H9 (cell line): Measurements from ENCODE around the gene DENND6B. TPM values are rescaled to one million over a fixed set of nuclear protein-coding genes. Genes with fewer than 3 reads are reported as not detected.

Source experiments
- DNase-seq: peaks from one replicate; pipeline ENCODE4 v3.0.0-alpha.2; 2017
- H2AFZ ChIP-seq: one replicate; pipeline ENCODE4 v1.6.1; 2013; ENCODE audit warnings: mild to moderate bottlenecking, low read length, control low read depth, moderate library complexity
- H2AK5ac ChIP-seq: 2 replicates; pipeline ENCODE4 v1.6.1; 2013; ENCODE audit warnings: low read length, control low read depth, mixed read lengths; ENCODE audit not compliant: insufficient read length
- H2BK120ac ChIP-seq: one replicate; pipeline ENCODE4 v1.6.1; 2013; ENCODE audit warnings: low read depth, mild to moderate bottlenecking, low read length, control low read depth, inconsistent platforms; ENCODE audit not compliant: poor library complexity, severe bottlenecking
- H2BK12ac ChIP-seq: 2 replicates; pipeline ENCODE4 v1.6.1; 2013; ENCODE audit warnings: low read length, control low read depth, mixed read lengths, low read depth; ENCODE audit not compliant: insufficient read length
- H2BK15ac ChIP-seq: 2 replicates; pipeline ENCODE4 v1.6.1; 2013; ENCODE audit warnings: low read depth, low read length, control low read depth
- H2BK20ac ChIP-seq: one replicate; pipeline ENCODE4 v1.6.1; 2013; ENCODE audit warnings: low read depth, mild to moderate bottlenecking, low read length, control low read depth, inconsistent platforms; ENCODE audit not compliant: poor library complexity, severe bottlenecking
- H2BK5ac ChIP-seq: 2 replicates; pipeline ENCODE4 v1.6.1; 2013; ENCODE audit warnings: low read length, control low read depth, mixed read lengths; ENCODE audit not compliant: insufficient read length
- H3K14ac ChIP-seq: 2 replicates; pipeline ENCODE4 v1.6.1; 2013; ENCODE audit warnings: low read length, control low read depth; ENCODE audit not compliant: insufficient read depth
- H3K18ac ChIP-seq: 2 replicates; pipeline ENCODE4 v1.6.1; 2013; ENCODE audit warnings: low read depth, mild to moderate bottlenecking, mixed read lengths, low read length, control low read depth; ENCODE audit not compliant: insufficient read length
- H3K23ac ChIP-seq: 2 replicates; pipeline ENCODE4 v1.6.1; 2013; ENCODE audit warnings: low read length, control low read depth, mixed read lengths, low read depth; ENCODE audit not compliant: insufficient read length
- H3K23me2 ChIP-seq: 2 replicates; pipeline ENCODE4 v1.6.1; 2013; ENCODE audit warnings: low read depth, mild to moderate bottlenecking, mixed read lengths, low read length, control low read depth; ENCODE audit not compliant: insufficient read length, poor library complexity, severe bottlenecking
- H3K27ac ChIP-seq: 2 replicates; pipeline ENCODE4 v1.5.1; 2013; ENCODE audit warnings: low read length, control low read depth, mixed read lengths, low read depth; ENCODE audit not compliant: insufficient read length
- H3K27me3 ChIP-seq: 2 replicates; pipeline ENCODE4 v1.6.1; 2013; ENCODE audit warnings: low read length, control low read depth, inconsistent platforms; ENCODE audit not compliant: insufficient read depth
- H3K4ac ChIP-seq: 2 replicates; pipeline ENCODE4 v1.6.1; 2013; ENCODE audit warnings: low read depth, mild to moderate bottlenecking, control low read depth, inconsistent platforms, low read length, moderate library complexity
- H3K4me1 ChIP-seq: 2 replicates; pipeline ENCODE4 v1.6.1; 2013; ENCODE audit warnings: low read length, control low read depth, inconsistent platforms; ENCODE audit not compliant: insufficient read depth
- H3K4me2 ChIP-seq: 2 replicates; pipeline ENCODE4 v1.6.1; 2013; ENCODE audit warnings: low read length, control low read depth, mixed read lengths; ENCODE audit not compliant: insufficient read length, insufficient read depth
- H3K56ac ChIP-seq: 2 replicates; pipeline ENCODE4 v1.6.1; 2013; ENCODE audit warnings: low read depth, mild to moderate bottlenecking, mixed read lengths, low read length, control low read depth; ENCODE audit not compliant: insufficient read length
- H3K79me1 ChIP-seq: 2 replicates; pipeline ENCODE4 v1.6.1; 2013; ENCODE audit warnings: low read depth, mild to moderate bottlenecking, moderate library complexity, low read length, control low read depth, inconsistent platforms; ENCODE audit not compliant: insufficient read depth, poor library complexity, severe bottlenecking
- H3K79me2 ChIP-seq: 2 replicates; pipeline ENCODE4 v1.6.1; 2013; ENCODE audit warnings: low read length, control low read depth, inconsistent platforms; ENCODE audit not compliant: insufficient read depth
- H3K9ac ChIP-seq: 2 replicates; pipeline ENCODE4 v1.6.1; 2013; ENCODE audit warnings: low read length, control low read depth, mixed read lengths; ENCODE audit not compliant: insufficient read length; ENCODE audit errors: extremely low read depth
- H3K9me3 ChIP-seq: one replicate; pipeline ENCODE4 v1.6.1; 2013; ENCODE audit warnings: low read depth, low read length, inconsistent platforms; ENCODE audit not compliant: control insufficient read depth
- H3T11ph ChIP-seq: one replicate; pipeline ENCODE4 v1.6.1; 2013; ENCODE audit warnings: mild to moderate bottlenecking, low read length, control low read depth, inconsistent platforms
- H4K20me1 ChIP-seq: one replicate; pipeline ENCODE4 v1.6.1; 2013; ENCODE audit not compliant: control insufficient read depth, insufficient read length, insufficient read depth
- H4K5ac ChIP-seq: 2 replicates; pipeline ENCODE4 v1.6.1; 2013; ENCODE audit warnings: low read depth, mild to moderate bottlenecking, mixed read lengths, low read length, control low read depth; ENCODE audit not compliant: insufficient read length
- H4K8ac ChIP-seq: replicated peaks from 2 replicates; pipeline ENCODE4 v1.6.1; 2013; ENCODE audit warnings: low read length, control low read depth, mixed read lengths, low read depth; ENCODE audit not compliant: insufficient read length
- H4K91ac ChIP-seq: 2 replicates; pipeline ENCODE4 v1.6.1; 2013; ENCODE audit warnings: low read depth, mild to moderate bottlenecking, moderate library complexity, mixed read lengths, low read length, control low read depth; ENCODE audit not compliant: insufficient read length
- H3K27ac Mint-ChIP-seq, 3 experiments: 2 replicates in 2 of 3; 3 replicates in 1 of 3; pipeline ENCODE4 v1.8.0; 2020 to 2021; ENCODE audit warnings: mixed read lengths in 3 of 3, mild to moderate bottlenecking in 1 of 3, moderate library complexity in 1 of 3
- H3K27me3 Mint-ChIP-seq: 2 replicates; pipeline ENCODE4 v1.8.0; 2021; ENCODE audit warnings: low read depth, mild to moderate bottlenecking, moderate library complexity, mixed read lengths
- H3K36me3 Mint-ChIP-seq, 3 experiments: 2 replicates in 2 of 3; 3 replicates in 1 of 3; pipeline ENCODE4 v1.8.0; 2020 to 2021; ENCODE audit warnings: low read depth in 3 of 3, mixed read lengths in 3 of 3; ENCODE audit not compliant: insufficient read depth in 1 of 3
- H3K4me1 Mint-ChIP-seq, 2 experiments: 2 replicates each; pipeline ENCODE4 v1.8.0; 2020; ENCODE audit warnings: mixed read lengths in 2 of 2
- H3K4me3 Mint-ChIP-seq, 2 experiments: 2 replicates in 1 of 2; 3 replicates in 1 of 2; pipeline ENCODE4 v1.8.0; 2020 to 2021; ENCODE audit warnings: mild to moderate bottlenecking in 2 of 2, mixed read lengths in 2 of 2, moderate library complexity in 1 of 2
- H3K9me3 Mint-ChIP-seq, 2 experiments: 2 replicates in 1 of 2; 3 replicates in 1 of 2; pipeline ENCODE4 v1.8.0; 2020; ENCODE audit warnings: mild to moderate bottlenecking in 2 of 2, mixed read lengths in 2 of 2, moderate library complexity in 1 of 2
- WGBS: extraction: QIAGEN DNeasy Blood & Tissue Kit; methylation state at CpG from one replicate; pipeline ENCODE4 v1.1.7; 2013; ENCODE audit warnings: missing lambda C conversion rate, low lambda C conversion rate, mixed read lengths; ENCODE audit not compliant: insufficient read length; ENCODE audit errors: extremely low coverage; 5-methylcytosine and 5-hydroxymethylcytosine counted together
- total RNA-seq: library from RNA; stranded (reverse); gene quantifications from 2 replicates; pipeline ENCODE4 v1.2.1, GENCODE V29; 2021
- TF ChIP-seq, protein P1 (sequence below): fragments of 200-600 bp; sonication (generic); conservative IDR thresholded peaks from 3 replicates; pipeline ENCODE4 v1.8.0; 2021; ENCODE audit warnings: antibody characterized with exemption, mild to moderate bottlenecking

DENND6B gene
- total RNA-seq, 1 experiment from 2014 or later = 1.5 TPM

DNA sequence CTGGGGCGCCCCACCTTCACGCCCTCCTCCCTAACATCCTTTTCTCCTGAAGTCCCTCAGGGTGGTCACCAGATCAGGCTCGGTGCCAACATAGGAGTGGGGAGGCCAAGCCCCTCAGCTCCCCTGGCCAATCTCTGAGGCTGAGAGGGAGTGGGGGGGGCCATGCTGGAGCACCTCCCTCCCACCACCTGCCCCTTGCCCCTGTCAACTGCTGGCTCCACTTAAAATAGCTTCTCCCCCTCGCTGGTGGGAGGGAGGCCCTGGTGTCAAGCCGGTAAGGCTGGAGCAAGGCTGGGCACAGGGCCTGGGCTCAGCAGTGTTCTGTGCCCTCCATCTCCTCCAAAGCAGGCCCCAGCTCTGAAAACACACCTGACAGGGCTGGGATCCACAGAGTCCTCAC is 24.2 kb downstream of the DENND6B start:
- Histone ChIP-seq H3K79me2 (no peaks in the 10 kb centered on the region), H3K79me1 (no peaks in the 10 kb centered on the region), H4K8ac (no peak overlapping the region), H3K27me3 (no peaks in the 10 kb centered on the region), H2BK15ac (no peak overlapping the region), H2AK5ac (no peak overlapping the region), H3K4me1 (no peaks in the 10 kb centered on the region), H2BK5ac (no peak overlapping the region), H3K23me2 (peaks cover 11% of the 10 kb centered on the region), H4K20me1 (no peaks in the 10 kb centered on the region), H3K9me3 (no peaks in the 10 kb centered on the region), H2AFZ (no peak overlapping the region), H4K91ac (no peak overlapping the region), H4K5ac (no peak overlapping the region), H3K4ac (no peak overlapping the region), H3K14ac (no peak overlapping the region; the same call in 1 of the 2 replicates), H2BK120ac (no peak overlapping the region), H2BK12ac (no peak overlapping the region), H3K56ac (no peak overlapping the region), H2BK20ac (no peak overlapping the region), H3K27ac (no peak overlapping the region), H3K9ac (no peak overlapping the region), H3K23ac (no peak overlapping the region), H3K18ac (no peak overlapping the region), H3K4me2 (no peak overlapping the region), H3T11ph (no peak overlapping the region)
- Mint-ChIP-seq H3K4me3 (no peak overlapping the region), H3K27me3 (peaks cover 4% of the 10 kb centered on the region; the same call in 1 of the 2 replicates), H3K4me1 (peaks cover 16 to 31% of the 10 kb centered on the region in 2 experiments), H3K36me3 (no peaks in the 10 kb centered on the region), H3K27ac (no peak overlapping the region), H3K9me3 (no peaks in the 10 kb centered on the region)
- DNase-seq = no peak
- WGBS = no CpG with 5 or more reads among the region's 5 CpGs
- TF ChIP-seq, protein P1, sequence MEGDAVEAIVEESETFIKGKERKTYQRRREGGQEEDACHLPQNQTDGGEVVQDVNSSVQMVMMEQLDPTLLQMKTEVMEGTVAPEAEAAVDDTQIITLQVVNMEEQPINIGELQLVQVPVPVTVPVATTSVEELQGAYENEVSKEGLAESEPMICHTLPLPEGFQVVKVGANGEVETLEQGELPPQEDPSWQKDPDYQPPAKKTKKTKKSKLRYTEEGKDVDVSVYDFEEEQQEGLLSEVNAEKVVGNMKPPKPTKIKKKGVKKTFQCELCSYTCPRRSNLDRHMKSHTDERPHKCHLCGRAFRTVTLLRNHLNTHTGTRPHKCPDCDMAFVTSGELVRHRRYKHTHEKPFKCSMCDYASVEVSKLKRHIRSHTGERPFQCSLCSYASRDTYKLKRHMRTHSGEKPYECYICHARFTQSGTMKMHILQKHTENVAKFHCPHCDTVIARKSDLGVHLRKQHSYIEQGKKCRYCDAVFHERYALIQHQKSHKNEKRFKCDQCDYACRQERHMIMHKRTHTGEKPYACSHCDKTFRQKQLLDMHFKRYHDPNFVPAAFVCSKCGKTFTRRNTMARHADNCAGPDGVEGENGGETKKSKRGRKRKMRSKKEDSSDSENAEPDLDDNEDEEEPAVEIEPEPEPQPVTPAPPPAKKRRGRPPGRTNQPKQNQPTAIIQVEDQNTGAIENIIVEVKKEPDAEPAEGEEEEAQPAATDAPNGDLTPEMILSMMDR = no peak
